ENCODE data around the gene FAM98B. TPM values are rescaled to one million over a fixed set of nuclear protein-coding genes. Genes with fewer than 3 reads are reported as not detected.

Gene FAM98B
- total and polyA plus RNA-seq, 2 of the 8 experiments (the other 6 are each of a cell fraction or from before 2014, with no cell fraction given) = 5.9 to 48.4 TPM

DNA sequence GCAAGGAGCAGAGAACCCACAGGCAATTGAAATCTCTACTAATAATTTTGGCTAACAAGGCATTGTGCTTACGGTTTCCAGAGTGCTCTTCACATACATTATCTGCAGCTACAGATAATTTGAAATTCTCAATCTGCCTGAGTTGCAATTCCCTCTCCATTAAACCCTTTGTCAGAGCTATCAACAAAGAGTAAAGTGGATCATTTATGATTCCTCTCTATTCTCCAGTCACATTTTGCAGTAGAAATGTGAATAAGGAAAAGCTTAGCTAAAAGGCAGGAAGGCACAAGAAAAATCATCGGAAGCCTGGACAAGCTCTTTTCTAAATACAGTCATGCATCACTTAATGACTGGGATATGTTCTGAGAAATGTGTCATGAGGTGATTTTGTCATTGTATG, 49.6 kb downstream of the FAM98B start:
- Histone ChIP-seq H2BK12ac (ENCODE audit: low read depth, low read length) (no peak overlapping the region), H2BK20ac (ENCODE audit: low read length) (no peak overlapping the region), H3K9ac (replicated peaks in 1 of 4; ENCODE audit: extremely low read depth in 1 of 4, low read depth in 3 of 4, low read length in 3 of 4) (no peak overlapping the region), H2AFZ (ENCODE audit: low read length) (no peak overlapping the region), H4K8ac (ENCODE audit: extremely low read depth, insufficient read depth, low read length) (no peak overlapping the region), H3K23ac (ENCODE audit: insufficient read length) (no peak overlapping the region), H3K36me3 (ENCODE audit: control insufficient read depth in 2 of 4, insufficient read depth in 4 of 4, low read length in 3 of 4) (no peaks in the 10 kb centered on the region), H2BK5ac (ENCODE audit: low read depth, low read length) (no peak overlapping the region), H3K4me2 (ENCODE audit: insufficient read depth in 1 of 2, low read depth in 2 of 2, low read length in 2 of 2) (no peak overlapping the region), H3K14ac (ENCODE audit: insufficient read length) (no peak overlapping the region), H3K79me2 (ENCODE audit: control insufficient read depth in 1 of 2, insufficient read depth in 2 of 2, low read length in 2 of 2) (no peaks in the 10 kb centered on the region), H3K23me2 (ENCODE audit: low read depth, low read length) (no peaks in the 10 kb centered on the region), H4K91ac (replicated peaks; ENCODE audit: insufficient read length, low read length) (no peak overlapping the region), H2AK5ac (ENCODE audit: low read depth, low read length) (no peak overlapping the region), H3K79me1 (ENCODE audit: low read depth, low read length) (no peaks in the 10 kb centered on the region), H3K27ac (ENCODE audit: low read depth, low read length) (no peak overlapping the region), H3K56ac (replicated peaks; ENCODE audit: insufficient read length, low read depth, low read length) (no peak overlapping the region), H3K18ac (ENCODE audit: extremely low read depth, low read length) (no peak overlapping the region), H2BK15ac (ENCODE audit: low read length) (no peak overlapping the region), H3K4ac (replicated peaks; ENCODE audit: insufficient read length, low read depth, low read length) (no peak overlapping the region), H2BK120ac (replicated peaks; ENCODE audit: low read depth, low read length) (no peak overlapping the region), H4K20me1 (replicated peaks in 1 of 2; ENCODE audit: control insufficient read depth in 1 of 2, insufficient read depth in 2 of 2, low read length in 2 of 2) (peaks cover 0 to 2% of the 10 kb centered on the region in 2 experiments), H3K9me3 (ENCODE audit: insufficient read depth in 2 of 2, low read depth in 1 of 2, low read length in 1 of 2) (no peaks in the 10 kb centered on the region), H4K5ac (ENCODE audit: insufficient read length, low read depth, low read length) (no peak overlapping the region), H3K27me3 (replicated peaks in 1 of 4; ENCODE audit: control insufficient read depth in 3 of 4, extremely low read depth in 1 of 4, insufficient read depth in 3 of 4, low read length in 3 of 4) (no peaks in the 10 kb centered on the region), H3K4me1 (replicated peaks in 1 of 4; ENCODE audit: control insufficient read depth in 3 of 4, insufficient read depth in 4 of 4, low read length in 3 of 4) (no peaks in the 10 kb centered on the region), H3K4me3 (ENCODE audit: extremely low read depth in 1 of 4, insufficient read depth in 2 of 4, low read depth in 3 of 4, low read length in 4 of 4) (no peak overlapping the region)
- TF ChIP-seq BRCA1 (IDR thresholded peaks at IDR 0.05; ENCODE audit: low read depth, low read length) = no peak
- WGBS, 2 experiments (ENCODE audit: extremely low coverage in 1 of 2, insufficient coverage in 1 of 2, insufficient read length in 1 of 2, insufficient replicate concordance in 2 of 2, low coverage in 1 of 2, low lambda C conversion rate in 2 of 2, missing lambda C conversion rate in 1 of 2) = 91% methylated on average over 2 of the region's 2 CpGs; no CpG with 5 or more reads in 1 of the 2 experiments
- no peak for DNase-seq (ENCODE audit: low read depth in 1 of 2, low spot score in 2 of 2)
- FAIRE-seq = no peak
- ChIA-PET POLR2A (ENCODE audit: partially characterized antibody) (interaction anchor here (0.9 to 1.6 kb wide), 3 partner anchors 9 to 15 kb away, joined by 3 to 6 read pairs (median 3); no protein-coding TSS in a partner anchor), CTCF (ENCODE audit: partially characterized antibody) (interaction anchor here (0.5 to 4.9 kb wide), 9 partner anchors 12 to 196 kb away, joined by 3 to 24 read pairs (median 6); no protein-coding TSS in a partner anchor)
